ENCODE measurements around the gene SPINT2. TPM values are rescaled to one million over a fixed set of nuclear protein-coding genes. Genes with fewer than 3 reads are reported as not detected.

Gene SPINT2
- total RNA-seq, 1 donor from 2014 or later = 13.8 TPM

DNA sequence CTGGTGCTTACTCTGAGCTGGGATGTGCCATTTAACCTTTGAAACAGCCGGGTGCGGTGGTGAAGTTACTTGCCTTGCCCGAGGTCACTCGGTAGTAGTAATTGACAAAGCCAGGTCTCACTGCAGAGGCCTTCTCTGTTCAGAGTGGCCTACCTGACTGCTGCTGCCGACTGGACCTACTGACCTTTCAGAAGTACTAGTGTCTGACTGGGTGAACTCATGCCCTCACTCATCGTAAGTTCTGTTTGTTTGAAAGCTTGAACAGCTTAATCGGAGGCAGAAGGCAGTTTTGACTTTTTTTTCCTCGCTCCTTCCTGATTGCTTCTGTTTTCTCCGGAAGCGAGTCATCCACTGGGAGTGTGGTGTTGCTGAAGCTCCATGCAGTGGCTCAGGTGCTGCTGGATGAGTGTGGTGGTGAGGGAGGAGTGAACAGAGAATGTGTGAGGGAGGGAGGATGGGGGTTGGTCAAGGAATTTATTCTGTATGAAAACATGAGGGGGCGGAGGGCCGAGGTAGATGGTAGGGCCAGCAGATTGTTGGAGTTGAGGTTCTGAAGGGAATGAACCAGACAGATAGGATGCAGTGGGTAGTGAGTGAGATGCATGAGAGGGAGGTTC lies 2.7 kb downstream of the SPINT2 start:
- DNase-seq (ENCODE audit: low spot score) = no peak

DNA sequence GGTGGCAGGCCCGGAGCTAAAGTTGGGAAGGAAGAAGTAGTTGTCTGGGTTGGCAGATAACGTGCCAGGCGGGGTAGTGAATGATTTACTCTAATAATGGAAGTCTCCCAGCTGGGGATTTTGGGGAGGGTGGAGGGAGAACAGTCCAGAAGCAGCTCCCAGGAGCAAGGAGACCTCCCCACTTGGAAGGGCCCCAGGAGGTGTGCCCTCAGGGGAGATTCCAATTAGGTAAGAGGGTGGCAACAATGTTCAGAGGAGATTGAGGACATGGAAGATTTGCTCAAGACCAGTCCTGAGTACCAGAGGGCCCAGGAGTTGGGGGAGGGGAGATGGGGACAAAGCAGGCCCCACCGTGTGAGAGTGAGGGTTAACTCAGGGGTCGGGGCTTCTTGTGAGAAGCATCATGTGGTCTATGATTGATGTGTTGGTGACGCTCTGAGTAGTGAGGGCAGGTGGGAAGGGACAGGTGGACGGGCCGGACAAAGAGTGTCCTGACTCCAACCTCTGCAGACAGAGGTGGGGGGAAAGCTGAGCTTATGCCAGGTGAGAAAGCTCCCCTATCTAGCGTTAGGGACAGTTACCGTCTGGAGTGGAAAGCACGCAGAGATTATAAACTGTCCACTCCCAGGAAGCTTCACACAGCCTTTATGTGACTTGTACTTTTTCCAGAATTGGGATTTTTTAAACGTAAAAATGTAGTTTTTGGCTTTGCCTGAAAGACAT lies 3.5 kb downstream of the SPINT2 start:
- no peak for DNase-seq (ENCODE audit: low spot score)

DNA sequence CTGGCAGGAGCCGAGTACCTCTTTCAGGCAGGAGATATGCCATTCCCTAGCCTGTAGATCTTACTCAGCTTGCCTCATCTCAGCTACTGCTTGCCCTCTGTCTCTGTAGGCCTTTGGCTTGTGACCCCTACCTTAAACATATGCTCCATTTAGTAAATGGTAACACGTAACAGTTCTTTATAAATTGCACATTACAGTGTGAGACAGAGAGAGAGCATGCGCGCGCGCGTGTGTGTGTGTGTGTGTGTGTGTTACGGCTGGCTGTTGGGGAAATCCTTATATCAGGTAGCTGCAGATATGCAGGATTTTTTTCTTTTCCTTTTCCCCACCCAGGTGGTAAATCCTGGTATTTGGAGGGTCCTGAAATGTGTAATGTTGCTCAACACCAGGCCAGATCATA lies 4.2 kb downstream of the SPINT2 start:
- no peak for DNase-seq (ENCODE audit: low spot score)

DNA sequence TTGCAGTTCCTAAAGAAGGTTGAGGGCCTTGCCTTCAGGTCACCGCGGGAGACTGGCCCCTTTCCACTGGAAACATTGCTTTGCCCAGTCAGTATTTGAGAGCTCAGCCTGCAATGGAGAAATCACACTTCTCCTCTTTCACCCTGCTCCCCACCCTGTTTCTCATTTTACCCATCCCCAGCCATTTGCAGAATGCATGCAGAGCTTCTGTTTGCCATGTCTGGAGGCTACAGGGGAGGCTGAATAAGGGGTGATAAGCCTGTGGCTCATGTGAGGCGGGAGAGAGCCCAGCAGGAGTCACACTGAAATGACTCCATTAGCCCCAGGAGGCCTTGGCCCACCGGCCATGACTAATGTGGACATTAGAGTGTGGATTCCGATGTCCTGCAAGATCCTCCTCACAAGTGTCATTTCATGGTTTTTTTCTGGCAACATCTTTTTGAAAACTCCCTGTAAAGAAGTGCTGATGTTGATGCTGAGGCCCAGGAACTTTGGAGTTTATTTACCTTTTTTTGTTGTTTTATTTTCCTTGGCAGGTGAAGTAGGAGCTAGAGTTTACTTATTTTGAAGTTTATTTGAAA lies 6.3 kb downstream of the SPINT2 start:
- no peak for DNase-seq (ENCODE audit: low spot score)

DNA sequence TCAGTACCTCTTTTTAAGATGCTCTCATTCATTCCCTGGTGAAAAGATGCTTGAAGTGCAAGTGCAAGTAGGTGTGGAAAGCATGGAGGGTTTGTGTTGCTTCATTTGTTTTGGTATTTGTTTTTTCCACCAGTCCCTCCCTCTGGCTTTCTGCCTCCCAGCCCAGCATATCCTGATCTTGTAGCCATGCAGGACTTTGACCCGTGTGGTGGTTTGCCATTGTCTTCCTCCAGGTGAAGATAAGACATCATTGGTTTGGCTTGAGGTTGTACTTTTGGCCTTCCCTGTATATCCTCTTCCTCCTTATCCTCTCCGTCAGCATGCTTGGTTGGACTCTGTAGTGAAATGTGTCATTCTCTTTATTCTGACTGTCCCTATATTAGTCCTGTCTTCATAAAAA lies 9.1 kb downstream of the SPINT2 start:
- no peak for DNase-seq (ENCODE audit: low spot score)

DNA sequence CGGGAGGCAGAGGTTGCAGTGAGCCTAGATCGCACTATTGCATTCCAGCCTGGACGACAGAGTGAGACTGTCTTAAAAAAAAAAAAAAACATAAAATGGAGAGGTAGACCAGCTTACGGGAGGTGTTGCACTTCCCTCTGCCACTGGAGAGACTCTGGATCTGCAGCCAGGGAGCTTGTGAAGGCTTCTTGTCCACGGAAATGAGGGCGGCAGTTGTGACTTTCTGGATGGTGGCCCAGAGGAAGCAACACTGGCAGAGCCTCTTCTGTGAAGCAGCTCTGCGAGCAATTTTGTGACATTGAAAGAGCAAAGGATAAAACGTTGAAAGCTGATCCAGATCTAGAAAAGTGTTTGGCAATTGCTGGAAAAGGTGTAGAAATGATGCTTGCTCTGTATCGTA lies 10.4 kb downstream of the SPINT2 start:
- no peak for DNase-seq (ENCODE audit: low spot score)

DNA sequence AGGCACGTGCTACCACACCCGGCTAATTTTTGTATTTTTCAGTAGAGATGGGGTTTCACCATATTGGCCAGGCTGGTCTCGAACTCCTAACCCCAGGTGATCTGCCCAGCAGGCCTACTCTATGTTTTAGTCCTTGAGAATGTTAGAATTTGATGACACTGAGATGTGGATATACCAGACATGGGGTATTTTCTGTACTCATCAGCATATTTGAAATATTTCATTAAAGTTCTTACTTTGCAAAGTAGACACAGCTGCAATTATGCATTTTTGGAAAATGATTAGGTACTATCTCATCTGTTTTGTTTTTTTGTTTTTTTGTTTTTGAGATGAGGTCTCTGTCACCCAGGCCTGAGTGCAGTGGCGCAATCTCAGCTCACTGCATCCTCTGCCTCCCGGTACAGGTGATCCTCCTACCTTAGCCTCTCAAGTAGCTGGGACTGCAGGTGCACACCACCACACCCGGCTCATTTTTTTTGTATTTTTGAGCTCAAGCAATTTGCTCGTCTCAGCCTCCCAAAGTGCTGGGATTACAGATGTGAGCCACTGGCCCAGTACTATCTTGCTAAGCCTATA lies 12.7 kb downstream of the SPINT2 start:
- DNase-seq (ENCODE audit: low spot score) = no peak

DNA sequence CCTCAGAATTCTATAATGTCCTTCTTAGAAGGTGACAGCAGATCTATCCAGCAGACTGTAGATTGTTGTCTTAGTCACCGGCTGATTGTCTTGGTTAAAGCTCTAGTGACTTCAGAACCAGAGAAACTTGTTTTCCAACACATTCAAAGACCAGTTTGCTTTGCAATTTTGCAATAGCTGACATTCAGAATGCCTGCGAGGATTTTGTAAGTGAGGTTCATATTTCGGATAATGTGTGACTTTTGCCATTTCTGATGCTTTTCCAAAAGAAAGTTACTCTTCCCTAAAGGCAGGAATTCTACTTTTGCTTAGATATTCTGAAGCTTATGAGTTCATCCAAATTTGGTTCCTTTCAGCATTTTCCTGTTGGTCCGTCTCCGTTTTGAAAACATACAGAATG lies 13.2 kb downstream of the SPINT2 start:
- no peak for DNase-seq (ENCODE audit: low spot score)

DNA sequence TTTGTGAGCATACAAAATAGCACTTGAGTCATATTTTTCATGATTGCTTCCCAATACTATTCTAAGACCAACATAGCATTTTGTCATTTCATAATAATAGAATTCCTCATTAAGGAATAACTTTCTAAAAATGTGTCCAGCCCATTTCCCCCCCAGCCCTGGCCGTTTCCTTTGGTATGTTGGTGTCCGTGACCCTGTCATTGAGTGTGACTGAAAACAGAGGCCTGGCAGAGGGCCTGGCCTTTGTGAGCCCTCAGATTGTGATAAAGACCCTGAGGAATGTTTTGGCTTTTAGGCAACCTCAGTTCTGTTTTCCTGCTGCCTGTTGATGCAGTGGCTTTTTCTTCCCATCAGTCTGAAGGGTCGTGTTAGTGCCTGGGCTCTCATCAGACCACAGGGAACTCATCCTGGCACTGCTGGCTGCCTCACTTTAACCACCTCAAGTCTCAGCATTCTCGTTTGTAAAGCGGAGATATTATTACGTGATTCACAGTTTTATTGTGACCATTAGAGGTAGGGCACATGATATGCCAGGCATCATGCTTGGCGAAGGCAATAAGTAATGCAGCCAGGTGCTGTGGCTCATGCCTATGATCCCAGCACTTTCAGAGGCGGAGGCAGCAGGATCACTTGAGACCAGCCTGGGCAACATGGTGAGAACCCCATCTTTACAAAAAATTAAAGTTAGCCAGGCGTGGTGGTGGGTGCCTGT lies 13.8 kb downstream of the SPINT2 start:
- no peak for DNase-seq (ENCODE audit: low spot score)

DNA sequence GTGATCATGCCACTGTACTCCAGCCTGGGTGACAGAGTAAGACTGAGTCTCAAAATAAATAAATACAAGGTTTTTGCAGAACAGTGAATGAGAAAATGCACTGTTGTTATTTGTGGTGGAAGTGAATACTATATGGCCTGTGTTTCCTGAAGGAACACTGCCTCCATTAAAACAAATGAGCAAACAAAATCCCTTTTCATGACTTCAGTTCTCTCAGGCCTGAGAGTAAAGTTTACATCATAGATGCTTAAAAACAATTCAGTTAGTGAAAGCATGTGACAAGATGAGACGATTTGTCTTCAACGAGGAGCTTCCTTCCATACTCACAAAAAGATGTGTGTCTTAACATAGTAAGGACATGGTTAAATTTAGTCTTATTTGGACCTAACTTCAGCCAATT lies 14.4 kb downstream of the SPINT2 start:
- DNase-seq (ENCODE audit: low spot score) = no peak

DNA sequence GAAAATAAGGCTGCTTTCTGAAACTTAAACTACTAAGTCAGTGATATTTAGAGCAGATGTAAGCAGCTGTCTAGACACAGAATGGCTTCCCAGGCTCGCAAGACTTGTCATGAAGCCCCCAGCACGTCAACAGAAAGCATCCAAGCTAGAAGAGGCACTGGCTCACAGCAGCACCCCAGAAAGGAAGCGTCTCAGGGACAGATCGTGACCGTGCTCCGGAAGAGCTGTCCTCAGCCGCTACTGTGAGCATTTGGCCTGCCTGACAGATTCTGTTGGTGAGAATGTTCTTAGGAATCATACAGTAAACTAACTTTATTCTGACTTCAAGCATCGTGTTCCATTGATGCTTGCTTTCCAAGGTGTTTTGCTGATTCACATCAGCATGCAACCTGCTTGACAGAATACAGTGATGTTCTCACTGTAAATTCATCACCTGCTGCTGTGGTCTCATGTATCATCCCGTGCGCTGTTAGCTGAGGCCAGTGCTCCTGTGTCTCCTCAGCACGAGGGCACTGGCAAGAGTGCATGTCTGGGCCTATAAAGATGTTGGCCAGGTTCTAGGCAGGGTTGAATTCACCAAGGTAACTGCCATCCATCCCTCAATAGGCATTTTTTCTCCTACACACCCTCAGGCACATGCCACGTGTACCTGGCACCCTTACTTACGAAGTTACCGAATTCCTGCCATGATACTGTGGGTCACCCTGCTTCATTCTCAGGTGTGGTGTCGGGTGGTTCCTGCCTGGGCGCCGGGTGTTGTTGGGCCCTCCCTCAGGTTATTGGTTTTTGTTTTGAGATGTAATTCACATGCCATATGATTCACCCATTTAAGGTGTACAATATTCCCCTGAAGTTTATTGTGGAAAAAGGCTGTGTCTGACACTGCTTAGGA lies 15.9 kb downstream of the SPINT2 start:
- no peak for DNase-seq (ENCODE audit: low spot score)

DNA sequence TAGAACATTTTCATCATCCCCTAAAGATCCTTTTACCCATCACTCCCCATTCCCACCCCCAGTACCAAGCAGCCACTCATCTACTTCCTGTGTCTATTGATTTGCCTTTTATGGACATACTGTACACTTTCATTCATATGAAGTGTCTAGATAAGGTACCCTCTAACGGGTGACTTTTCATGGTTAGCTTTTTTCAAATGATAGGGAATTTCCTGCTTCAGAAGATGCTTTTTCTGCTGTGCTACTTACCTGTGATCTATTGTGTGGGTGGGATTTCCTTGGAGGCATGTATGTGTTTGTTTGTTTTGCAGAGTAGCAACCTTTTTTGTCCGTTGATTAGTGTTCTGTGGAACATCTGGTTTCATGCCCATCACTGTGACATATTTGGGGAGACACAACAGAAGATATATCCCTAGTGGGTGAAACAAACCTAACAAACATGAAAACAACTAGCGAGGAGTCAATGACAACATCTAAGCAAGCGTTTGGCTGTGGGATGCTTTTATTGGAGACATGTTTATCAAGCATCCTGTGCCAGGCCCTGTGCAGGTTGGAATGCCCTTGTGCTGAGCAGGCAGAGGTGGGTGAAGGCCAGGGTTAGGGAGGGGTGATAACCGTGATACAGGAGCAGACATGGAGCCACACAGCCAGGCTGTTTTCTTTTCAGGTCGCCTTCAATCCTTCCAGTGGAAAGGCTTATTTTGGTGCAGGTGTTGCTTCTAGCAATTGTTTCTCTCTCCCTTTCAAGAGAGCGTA lies 17.6 kb downstream of the SPINT2 start:
- DNase-seq (ENCODE audit: low spot score) = no peak

DNA sequence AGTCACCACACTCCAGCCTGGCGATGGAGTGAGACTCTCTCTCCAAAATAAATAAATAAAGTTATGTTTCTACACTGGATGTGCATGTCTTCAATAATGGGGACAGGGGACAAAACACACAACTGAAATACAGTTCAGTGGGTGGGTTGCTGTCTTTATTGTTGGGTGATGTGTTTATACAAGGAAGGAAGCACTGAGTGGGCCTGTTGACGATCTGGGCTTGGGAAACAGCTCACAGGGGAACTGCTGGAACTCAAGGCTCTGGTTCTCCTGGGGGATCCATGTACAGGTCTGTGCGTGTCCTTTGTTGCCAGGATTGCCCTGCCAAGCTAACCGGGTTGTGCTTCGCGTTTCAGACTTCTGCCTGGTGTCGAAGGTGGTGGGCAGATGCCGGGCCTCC lies 18.9 kb downstream of the SPINT2 start:
- no peak for DNase-seq (ENCODE audit: low spot score)

DNA sequence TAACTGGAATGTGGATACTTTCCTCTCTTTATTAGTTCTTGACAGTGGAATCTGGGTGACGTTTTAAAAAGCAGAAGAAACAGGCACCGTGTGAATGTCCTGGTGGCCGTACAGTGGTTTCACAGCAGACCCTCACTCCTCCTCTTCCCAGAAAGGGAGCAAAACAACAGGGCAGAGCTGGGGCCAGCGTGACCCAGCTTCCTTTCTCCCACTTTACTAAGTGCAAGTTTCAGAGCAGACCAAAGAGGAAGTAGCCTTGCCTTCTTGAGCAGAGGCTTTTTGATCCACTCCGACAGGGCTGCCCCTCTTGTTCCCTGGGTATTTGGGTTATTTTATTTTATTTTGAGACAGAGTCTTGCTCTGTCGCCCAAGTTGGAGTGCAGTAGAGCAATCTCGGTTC lies 20.0 kb downstream of the SPINT2 start:
- DNase-seq (ENCODE audit: low spot score) = no peak

DNA sequence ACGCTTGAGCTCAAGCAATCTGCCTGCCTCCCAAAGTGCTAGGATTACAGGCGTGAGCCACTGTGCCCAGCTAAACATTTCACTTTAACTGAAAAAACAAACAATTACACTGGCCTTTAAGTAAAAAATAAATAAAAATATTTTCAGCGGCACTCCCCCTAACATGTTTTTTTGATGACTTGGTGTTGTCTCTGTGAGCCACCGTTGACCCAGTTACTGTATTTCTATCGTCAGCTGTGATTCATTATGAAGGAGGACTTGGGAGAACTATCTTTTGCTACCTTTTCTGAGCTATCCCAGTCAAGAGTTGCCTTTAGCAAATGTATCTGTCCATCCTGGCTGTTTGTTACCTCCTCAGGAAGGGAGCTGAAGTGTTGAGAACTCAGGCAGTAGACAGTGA lies 21.2 kb downstream of the SPINT2 start:
- no peak for DNase-seq (ENCODE audit: low spot score)

DNA sequence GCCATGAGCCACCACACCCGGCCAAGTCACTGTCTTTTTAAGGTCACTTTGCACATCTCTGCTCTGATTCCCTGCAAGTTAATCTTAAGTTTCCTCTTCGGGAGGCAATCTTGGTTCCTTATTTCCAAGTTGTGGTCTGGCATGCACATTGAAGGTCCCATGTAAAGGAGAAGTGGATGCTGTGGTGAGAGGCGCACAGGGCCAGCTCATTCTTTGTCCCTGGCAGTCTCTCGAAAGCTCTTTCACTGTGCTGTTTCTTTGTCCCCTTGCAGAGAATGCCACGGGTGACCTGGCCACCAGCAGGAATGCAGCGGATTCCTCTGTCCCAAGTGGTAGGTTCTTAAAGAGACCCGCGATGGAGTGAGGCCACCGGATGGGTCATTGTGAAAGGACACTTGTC lies 23.2 kb downstream of the SPINT2 start:
- no peak for DNase-seq (ENCODE audit: low spot score)

DNA sequence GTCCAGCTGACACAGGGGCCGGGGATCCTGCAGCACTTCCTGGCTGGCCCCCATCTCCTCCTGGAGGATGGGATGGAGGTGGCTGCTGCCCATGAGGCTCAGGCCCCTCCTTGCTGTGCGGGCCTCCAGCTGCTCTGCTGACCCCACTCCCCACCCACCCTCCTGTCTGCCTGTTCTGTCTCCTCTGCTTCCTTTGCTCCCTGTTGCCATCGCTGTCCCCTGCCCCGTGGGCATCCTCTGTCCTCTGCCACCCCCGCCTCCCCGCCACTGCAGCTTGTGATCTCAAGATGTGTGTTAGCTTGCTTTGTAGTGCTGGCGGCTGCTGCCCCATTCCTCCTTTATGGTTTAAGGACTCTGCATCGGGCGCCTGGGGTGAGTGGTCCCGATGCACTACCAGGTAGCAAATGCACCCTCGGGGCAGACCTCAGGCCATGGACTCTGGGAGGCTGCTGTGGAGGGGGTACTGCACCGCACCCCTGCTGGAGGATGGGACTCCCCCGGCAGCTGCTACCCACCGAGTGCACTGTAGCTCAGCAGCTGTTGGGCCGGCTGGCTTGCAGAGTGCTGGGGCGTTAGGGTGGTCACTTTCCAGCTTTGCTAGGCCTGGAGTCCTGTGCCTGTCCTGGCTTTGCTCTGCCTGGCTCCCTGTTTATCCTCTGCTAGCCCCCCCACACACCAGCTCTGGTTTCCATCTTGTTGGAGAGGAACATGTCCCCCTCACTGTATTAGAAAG lies 23.9 kb downstream of the SPINT2 start:
- no peak for DNase-seq (ENCODE audit: low spot score)

DNA sequence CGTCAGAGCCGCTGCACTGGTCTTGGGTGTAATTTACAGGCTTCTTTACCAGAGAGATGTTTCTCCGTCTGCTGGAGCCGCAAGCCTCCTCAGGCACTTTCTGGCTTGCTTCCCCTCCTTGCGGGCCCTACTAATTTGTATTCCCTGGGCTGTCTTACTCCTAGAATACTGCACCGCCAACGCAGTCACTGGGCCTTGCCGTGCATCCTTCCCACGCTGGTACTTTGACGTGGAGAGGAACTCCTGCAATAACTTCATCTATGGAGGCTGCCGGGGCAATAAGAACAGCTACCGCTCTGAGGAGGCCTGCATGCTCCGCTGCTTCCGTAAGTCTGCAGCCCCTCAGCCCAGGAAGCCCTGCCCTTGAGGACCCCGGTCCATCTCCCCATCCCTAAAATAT lies 25.6 kb downstream of the SPINT2 start:
- DNase-seq (ENCODE audit: low spot score) = no peak

DNA sequence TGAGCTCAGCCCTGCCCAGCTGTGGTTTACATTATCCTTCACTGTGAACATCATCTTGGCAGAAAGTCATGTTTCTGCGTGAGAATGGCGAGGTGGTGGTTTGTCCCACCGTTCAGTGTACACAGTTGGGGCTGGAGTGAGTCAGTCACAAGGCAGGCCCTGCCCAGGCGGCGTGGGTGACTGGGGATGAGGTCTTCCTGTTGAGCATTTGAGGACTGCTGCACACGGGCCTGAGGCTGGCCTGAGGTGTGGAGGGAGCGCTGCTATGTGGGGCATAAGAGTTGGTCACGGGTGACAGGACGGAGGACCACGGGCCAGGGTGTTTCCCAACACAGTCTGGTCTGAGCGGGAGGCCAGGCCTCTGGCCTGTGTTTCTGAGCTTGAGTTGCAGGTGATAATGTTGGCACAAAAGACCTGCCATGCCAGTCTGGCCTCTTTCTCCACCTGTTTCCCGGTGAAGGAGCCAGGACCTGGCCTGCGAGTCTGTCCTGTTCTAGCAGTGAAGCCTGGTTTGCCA lies 26.3 kb downstream of the SPINT2 start:
- no peak for DNase-seq (ENCODE audit: low spot score)
